HG02870 (cell line): Measurements from ENCODE around the gene NPHP4.

Experiments used
- ATAC-seq: cut with Tn5 transposase; IDR thresholded peaks from one replicate; pipeline ENCODE4 v1.9.1; 2021; ENCODE audit warnings: mild to moderate bottlenecking, moderate library complexity; ENCODE audit not compliant: unreplicated experiment

Gene NPHP4

DNA sequence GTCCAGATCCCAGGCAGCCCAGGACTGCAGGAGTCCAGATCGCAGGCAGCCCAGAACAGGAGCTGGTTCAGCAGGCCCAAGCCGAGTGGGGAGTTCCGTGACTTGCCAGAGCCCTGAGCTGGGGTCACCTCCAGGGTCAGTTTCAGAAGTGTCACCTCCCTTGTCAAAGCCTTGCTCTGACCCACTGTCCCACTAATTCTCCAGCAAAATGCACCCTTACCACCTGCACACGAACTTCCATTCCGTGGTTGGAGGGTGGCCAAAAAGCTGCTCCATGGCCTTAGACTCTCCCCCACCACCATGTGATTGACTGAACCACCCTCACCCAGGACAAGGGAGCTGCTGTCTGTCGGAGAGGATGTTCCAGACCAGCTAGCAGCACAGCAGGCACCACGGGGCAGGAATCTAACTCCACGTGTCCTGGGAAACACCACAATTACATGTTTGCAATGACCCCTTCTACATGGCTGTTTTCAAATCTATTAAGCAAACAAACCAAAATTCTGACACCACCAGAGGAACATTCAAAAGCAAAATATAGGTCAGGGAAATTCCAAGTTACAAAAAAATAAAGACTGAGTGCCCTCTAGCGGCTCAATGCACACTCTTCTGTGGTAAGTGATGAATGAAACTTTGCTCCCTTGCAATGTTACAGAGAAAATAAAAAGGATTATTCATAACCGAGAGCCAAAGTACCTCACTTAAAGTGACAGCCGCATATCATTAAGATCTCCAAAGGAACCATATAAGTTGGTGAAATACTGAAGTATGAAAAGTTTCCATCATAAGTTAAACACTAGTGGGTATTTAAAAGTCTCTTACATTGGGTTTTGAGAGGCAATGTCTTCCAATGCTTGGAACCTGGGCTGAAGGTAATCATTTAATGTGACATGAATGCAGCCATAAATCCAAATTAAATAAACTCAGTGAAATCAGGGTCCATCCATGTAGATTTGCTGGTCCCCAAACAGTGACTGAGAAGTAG is 76.3 kb downstream of the NPHP4 start:
- ATAC-seq = no peak

DNA sequence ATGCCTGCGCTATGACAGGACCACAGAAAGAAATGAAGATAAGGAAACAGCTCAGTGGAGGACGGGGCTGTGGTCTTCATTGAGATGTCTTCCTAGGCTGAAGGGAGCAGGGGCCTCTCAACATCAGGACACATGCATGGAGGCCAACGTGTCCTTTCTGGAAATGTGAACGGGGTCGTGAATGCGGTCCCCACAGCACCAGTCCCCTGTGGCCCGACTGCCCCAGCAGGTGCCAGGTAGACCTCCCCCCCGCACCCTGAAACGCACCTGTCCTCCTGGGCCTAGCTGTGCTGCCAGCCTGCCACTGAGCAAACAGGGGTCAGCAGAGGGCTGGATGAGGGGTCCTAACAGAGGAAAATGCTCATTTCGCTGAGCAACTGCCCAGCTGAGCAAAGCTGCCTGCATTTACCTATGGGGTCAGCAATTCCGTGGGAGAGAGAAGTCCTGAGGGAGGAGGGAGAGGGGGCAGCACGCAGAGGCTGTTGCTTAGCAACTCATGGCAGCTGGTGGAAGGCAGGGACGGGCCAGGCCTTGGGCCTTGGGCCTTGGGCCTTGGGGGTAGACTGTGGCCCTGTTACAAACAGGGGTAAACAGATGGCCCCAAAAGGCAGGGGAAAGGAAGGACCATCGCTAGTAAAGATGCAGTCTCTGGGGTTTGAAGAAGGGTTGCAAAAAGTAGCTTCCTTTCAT is 77.4 kb downstream of the NPHP4 start:
- no peak for ATAC-seq

DNA sequence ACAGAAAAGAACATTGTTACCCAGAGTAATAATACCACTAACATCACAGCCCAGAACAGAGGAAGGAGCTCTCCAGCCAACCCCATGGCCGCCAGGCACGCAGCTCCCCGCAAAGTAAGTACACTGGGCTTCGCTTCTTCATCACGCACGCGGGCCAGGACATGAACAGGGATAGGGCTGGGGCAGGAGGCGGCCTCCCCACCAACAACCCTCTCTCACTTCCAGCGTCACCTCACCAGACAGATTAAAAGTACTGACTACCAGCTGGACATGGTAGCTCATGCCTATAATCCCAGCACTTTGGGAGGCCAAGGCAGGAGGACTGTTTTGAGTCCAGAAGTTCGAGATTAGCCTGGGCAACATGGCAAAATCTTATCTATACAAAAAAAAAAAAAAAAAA is 78.3 kb downstream of the NPHP4 start:
- ATAC-seq = no peak

DNA sequence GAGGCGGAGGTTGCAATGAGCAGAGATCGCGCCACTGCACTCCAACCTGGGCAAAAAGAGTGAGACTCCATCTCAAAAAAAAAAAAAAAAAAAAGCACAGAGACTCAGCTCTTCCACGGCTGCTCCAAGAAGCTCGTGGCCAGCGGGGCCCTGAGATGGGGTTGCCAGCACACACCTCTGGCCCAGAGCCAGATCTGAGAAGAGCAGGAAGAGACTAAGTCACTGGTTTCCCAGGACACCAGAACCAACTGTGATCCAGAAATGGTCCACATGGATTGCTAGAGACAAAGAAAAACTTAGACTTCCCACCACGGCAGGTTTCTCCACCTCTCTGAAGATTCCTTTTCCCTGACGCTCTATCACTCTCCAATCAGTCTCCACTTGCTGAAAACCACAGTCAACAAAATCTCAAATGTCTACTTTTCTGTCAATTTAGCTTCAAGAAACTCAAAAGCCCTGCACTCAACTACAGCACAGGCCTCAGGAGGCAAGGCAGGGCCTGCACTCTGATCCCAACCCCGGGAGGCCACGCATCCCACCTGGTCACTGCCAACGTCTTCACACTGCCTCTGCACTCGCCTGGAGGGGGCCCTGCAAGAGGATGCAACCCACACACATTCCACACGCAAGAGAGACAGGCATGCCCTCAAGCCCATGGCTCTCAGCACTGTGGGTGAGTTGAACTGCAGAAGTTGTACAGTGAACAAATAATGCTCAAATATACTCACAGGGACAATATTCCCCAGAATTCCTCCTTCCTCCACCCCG is 79.0 kb downstream of the NPHP4 start:
- no peak for ATAC-seq

DNA sequence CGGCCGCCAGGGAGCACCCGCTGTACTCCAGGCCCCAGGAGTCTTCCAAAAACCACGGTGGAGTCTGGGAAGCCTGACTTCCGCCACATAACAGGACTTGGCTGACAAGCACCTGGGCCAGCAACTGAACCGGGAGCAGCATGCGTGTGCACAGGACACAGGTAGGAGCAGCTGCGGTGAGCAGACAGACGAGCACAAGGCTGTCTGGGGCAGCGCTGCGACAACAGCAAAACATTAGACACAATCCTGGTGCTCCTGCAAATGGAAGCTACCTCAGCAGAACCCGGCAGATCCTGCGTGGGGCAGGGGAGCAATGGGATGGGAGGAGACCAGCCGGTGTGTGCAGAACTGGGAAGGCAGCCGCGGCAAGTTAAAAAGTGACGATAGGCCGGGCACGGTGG is 80.4 kb downstream of the NPHP4 start:
- ATAC-seq = no peak

DNA sequence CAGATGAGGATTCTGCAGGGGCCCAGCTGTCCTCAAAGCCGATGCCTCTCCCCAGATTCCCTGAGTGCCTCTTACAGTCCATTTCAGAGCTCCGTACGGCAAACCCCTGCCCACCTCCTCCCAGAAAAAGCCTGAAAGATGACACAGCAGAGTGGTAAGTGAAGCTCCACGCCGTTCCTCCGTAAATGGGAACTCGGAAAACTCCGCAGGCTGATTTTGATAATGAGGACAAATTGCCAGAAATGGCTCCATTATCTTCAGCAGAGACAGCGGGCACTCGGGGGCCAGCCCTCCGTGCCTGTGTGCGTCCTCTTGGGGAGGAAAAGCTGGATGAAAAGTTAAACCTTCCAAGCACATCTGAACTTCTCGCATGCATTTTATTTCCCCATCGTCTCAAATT is 81.1 kb downstream of the NPHP4 start:
- ATAC-seq = no peak

DNA sequence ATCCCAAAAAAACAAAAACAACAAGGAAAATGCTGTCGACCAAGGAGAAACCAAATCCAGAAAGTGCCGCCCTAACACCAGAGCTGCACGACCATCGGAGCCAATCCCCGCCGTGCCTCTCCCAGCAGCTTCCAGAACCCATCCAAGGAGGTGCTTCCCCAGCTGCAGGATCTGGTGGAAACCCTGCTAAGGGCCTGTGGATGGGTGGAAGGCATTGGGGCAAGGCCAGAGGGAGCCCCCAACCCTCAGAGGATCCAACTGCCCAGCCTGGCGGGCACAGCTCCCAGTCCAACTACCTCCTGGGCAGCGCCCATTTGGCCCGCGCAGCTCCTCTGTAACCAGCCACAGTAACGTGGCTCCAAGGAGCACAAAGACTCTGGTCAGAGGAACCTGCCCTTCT is 81.6 kb downstream of the NPHP4 start:
- ATAC-seq = no peak

DNA sequence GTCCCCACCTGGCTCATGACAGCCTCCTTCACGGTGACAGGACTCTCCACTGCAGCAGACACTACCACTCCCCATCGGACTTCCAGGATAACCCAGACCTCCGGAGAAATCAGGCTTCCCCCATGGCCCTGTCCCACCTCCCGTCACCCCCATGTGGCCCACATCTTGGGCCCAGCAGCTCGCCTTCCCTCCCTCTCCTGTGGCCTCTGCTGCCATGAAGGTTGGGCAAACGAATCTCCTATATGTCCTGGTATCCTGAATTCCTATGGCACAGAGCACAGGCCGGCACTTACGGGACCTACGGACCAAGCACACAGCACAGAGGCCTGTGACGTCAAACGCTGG is 82.0 kb downstream of the NPHP4 start:
- no peak for ATAC-seq

DNA sequence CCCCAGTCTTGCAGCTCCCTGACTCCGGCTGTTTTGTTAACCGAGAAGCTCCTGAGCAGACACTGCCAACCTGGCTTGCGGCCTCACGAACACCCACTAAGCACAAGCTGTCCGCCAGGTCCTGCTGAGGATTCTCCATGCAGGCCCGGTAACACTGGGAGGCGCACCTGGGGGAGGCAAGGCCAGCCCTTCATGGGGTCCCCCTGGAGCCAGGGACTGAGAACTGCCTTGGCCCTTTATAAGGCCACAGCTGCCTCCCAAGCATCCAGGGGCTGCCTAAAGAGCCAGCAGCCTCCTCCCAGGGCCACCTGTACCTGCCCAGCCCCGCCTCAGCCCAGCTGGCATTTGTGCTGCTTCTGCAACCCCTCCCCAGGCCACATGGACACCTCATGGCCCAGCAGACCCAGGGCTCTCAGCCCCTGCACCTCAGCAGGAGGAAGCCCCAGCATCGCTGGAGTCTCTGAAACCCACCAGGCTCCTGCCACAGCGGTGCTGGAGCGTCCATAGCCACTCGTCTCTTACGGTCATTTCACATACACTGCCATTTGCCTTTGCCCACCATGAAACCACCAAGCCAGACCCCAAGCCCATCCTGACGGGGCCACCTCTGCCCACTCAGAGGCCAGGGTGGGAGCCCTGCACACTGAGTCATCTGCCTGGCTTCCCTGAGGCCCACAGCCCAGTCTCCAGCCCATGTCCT is 82.5 kb downstream of the NPHP4 start:
- ATAC-seq = no peak

DNA sequence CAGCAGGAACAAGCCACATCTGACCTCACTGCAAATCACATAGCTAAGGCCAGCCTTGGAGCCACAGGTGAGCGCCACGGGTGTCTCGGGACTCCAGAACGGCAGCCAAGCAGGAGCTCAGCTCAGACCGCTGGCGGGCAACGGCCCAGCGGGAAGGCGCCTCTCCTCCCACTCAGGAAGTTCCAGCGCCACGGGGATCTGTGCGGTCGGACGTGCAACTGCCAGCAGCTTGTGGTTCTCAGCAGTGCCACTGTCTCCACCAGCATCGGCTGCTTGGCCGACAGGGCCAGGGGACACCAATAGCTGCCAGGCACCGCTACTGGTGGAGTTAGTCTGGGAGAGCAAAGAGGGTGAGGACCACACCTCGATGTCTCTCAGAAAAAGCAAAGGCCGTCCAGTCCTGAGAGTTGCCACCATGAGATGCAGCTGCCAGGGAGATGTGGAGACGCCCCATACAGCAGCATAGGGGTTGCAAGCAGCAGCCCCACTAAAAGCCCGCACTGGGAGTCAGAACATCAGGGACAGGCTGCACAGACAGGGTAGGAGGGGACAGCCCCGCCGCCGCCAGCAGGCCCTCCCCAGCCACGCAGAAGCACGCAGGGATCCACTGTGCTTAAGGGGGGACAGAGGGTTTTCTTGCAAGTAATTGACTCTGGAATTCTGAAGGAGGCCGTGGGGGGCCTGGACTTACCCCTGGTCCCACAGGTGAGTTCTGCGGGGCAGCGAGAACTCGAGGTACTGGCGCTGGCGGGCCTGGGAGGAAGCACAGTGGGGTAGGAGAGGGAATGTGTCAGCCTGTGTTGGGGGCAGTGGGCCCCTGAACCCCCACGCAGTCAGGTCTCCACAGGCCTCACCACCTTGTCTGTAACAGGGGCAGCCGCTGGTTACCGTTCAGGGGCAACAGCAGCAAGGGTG is 83.5 kb downstream of the NPHP4 start:
- ATAC-seq = no peak

DNA sequence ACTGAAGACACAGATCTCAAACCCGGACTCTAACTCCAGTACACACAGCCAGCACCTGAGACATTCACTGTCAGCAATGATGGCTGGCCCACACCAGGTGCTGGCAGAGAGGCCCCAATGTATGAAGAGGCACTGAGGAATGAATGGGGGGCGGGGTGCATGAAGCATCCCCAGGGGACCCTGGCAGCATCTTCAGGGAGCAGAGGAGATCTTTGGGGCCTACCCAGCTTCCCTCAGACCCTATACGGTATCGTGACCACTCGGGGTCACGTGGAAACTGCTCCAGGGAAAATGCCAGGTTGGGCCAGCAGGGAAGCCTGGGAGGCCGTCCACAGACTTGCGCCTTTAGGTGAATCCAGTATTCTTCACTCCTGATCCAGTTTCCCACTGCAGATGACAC is 84.3 kb downstream of the NPHP4 start:
- no peak for ATAC-seq

DNA sequence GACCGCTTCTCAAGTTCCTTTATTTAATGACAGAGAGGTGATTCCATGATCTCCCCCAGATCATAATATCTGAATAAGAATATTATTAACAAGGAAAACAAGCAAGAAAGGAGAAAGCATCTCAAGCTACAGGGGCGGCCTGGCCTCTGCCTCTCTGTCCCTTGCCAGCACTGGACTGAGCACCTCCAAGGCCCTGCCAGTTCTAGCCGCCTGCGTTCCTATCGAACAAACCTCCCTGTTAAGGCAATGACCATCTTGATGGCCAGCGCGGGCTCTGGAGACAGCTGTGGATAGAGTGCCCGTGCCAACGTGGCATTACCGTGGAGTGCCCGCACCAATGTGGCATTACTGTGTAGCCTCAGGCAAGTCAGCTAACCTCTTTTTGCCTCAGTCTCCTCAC is 84.8 kb downstream of the NPHP4 start:
- no peak for ATAC-seq

DNA sequence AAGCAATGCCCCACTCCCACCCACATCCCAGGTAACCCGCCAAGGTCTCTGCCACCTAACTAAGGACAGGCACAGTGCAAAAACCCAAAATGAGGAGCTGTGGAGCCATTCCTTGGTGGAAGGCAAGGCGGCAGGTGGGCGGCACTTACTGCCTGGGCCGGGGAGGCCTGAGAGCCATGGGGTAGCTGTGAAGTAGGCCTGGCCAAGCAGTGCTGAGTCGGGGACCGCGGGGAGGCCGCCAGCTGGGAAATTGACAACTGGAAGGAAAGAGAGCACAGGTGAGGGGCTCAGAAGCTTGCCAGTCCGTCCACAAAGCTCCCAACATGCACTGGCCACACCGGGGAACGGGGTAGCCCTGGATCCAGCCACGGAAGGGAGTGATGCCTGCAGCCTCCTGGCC is 85.3 kb downstream of the NPHP4 start:
- ATAC-seq = no peak

DNA sequence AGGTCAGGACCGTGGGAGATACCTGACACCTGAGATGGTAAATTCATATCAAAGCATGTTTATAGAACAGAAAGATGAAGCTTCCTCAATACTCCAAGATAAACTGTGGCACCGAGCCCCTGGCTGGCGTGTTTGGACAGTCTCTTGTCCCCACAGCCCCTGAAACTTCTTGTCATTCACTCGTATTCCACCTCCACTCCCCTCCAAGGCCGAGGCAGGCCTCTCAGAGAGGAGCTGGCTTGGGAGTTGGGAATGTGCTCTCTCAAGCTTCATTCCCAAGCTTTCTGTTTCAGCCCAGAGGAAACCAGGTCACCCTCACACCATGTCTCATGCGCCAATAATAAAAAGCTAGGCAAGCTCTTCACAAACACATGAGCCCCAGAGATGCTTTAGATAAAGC is 86.1 kb downstream of the NPHP4 start:
- no peak for ATAC-seq

DNA sequence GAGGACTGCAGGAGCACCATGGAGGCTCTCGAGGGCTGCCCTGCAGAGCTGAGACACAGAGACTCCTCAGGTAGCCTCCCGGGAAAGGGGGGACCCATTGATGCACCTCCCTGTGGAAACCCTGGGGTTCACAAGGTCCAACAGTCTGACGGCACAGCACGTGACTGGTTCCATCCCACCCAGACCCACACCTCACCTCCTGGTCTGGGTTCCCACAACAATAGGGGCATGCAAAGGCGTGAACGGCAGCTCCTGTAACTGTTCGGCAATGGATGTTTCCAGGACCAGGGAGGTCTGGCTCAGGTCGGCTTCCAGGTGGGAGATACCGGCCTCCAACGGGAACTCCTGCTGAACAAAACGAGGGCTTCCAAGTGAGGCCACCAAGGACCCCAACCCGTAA is 86.8 kb downstream of the NPHP4 start:
- ATAC-seq = no peak

DNA sequence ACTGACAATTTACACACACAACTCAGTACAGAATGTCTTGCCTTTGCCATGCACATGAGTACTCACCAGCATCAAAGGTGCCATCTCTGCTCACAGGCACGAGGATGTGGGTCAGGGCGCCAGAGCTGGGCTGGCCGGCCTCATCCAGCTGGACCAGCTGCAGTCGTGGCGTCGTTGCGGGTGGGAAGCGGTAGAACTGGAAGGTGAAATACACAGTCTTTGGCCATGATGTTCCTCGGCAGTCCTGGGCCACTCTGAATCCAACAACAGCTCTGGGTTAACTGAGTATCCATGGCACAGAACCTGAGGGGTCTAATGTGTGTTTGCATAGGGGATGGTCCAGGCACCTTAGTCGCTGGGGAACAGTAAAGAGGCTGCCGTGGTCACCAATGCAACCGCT is 87.7 kb downstream of the NPHP4 start:
- no peak for ATAC-seq

DNA sequence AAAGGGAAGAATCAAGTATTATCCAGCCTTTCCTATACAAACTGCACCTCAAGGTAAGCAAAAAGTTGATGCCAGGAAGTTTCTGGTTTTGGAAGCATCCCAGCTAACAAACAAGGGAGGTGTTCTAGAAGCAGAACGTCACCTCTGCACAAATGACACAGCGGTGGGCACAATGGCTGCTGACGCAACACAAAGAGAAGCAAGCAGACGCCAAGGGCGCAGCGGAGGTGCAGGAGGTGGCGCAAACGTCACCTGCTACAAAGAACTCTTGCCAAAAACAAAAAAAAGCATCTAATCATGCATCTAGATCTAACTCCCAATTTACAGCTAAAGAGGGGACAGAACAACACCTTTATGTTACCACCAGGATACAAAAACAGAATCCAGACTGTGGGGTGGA is 88.5 kb downstream of the NPHP4 start:
- ATAC-seq = no peak

DNA sequence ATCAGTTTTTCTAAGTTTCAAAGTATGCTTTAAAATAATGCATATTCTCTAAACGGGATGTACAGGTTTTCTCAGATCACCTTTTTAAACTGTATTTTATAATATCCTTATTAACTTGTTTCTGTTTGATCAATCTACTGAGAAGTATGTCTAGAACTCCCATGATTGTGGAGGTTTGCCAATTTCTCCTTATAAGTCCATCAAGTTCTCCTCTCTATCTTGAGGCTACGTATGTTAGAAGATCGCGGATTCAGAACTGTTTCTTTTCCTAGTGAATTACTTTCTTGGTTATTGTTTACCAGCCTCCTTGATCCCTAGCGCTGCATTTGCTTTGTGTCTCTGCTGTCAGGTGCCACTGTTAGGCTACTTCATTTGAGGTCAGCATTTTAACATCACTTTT is 89.2 kb downstream of the NPHP4 start:
- ATAC-seq = no peak

DNA sequence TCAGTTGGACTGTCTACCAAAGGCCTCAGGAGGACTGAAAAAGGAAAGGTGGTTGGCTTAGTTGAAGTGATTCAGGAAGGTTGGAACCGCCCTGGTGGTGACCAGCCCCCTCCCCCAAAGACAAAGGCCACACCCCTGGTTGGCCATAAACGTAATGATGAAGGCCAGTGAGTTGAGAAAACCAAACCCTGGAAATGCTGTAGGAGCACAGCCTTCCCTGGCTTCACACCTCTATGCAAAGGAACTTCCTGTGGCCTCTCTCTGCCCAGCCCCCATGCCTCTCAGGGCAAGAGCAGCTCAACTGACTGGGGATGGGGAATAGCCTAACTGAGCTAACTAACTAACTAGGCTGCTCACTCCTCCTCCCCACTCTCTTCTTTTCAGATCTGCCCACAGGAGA is 90.4 kb downstream of the NPHP4 start:
- ATAC-seq = no peak

DNA sequence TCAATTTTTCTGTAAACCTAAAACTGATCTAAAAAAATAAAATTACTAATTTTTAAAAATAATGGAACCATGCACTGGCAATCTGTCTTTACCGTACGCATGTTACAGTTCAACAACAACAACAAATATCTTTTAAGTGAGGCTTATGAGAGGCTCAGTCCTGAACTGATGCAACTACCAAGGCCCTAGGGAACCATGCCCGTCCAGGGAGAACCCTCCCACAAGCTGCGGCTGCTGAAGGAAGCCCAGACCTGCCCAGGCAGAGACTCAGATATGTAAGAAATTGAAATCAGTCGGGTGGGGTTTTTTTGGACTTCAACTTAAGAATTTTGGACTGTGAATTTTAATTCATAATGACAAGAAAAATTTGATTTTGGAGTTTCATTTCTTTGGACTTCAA is 91.1 kb downstream of the NPHP4 start:
- no peak for ATAC-seq
